Suprapubic skin (tissue), 4 donors: ENCODE data around the gene ATP11A. TPM values are rescaled to one million over a fixed set of nuclear protein-coding genes. Genes with fewer than 3 reads are reported as not detected.

Experiments
- DNase-seq, 2 donors: peaks; one replicate each; pipeline ENCODE4 v3.0.0-alpha.2; 2019; ENCODE audit warnings: low spot score in 2 of 2
- H3K27ac ChIP-seq: fragments of 200-600 bp; sonication (generic); one replicate; pipeline ENCODE4 v1.5.1; 2019
- H3K27me3 ChIP-seq: fragments of 200-600 bp; sonication (generic); one replicate; pipeline ENCODE4 v1.5.1; 2019
- H3K36me3 ChIP-seq: fragments of 200-600 bp; sonication (generic); one replicate; pipeline ENCODE4 v1.5.1; 2019
- H3K4me1 ChIP-seq: fragments of 200-600 bp; sonication (generic); one replicate; pipeline ENCODE4 v1.5.1; 2019
- H3K4me3 ChIP-seq: fragments of 200-600 bp; sonication (generic); one replicate; pipeline ENCODE4 v1.5.1; 2019; ENCODE audit warnings: mild to moderate bottlenecking
- H3K9me3 ChIP-seq: fragments of 200-600 bp; sonication (generic); one replicate; pipeline ENCODE4 v1.5.1; 2019
- CTCF ChIP-seq, 2 donors: fragments of 200-600 bp in 1 of 2; fragments of 450-650 bp in 1 of 2; sonication (generic) in 1 of 2; IDR thresholded peaks; one replicate each; pipeline ENCODE4 v1.5.1; 2016 to 2019; ENCODE audit warnings: antibody characterized with exemption in 2 of 2, mild to moderate bottlenecking in 1 of 2, moderate library complexity in 1 of 2
- EP300 ChIP-seq: sonication (generic); formaldehyde crosslinking; IDR thresholded peaks from one replicate; pipeline ENCODE4 v1.6.1; 2017; ENCODE audit warnings: antibody characterized with exemption
- POLR2A ChIP-seq, 2 donors: fragments of 450-650 bp; IDR thresholded peaks; one replicate each; pipeline ENCODE4 v1.6.1; 2017; ENCODE audit warnings: antibody characterized with exemption in 2 of 2, mild to moderate bottlenecking in 2 of 2, moderate library complexity in 2 of 2
- POLR2AphosphoS5 ChIP-seq, 3 donors: sonication (generic); formaldehyde crosslinking; IDR thresholded peaks; one replicate each; pipeline ENCODE4 v1.6.1; 2017; ENCODE audit warnings: antibody characterized with exemption in 3 of 3
- WGBS: methylation state at CpG from one replicate; pipeline ENCODE4 v1.1.5; 2018; 5-methylcytosine and 5-hydroxymethylcytosine counted together
- total RNA-seq, 4 donors: library from RNA; depleted of rRNA; stranded (reverse); fragments of >200 nt; gene quantifications; one replicate each; pipeline ENCODE4 v1.1.0, GENCODE V29; 2016

The ATP11A gene
- total RNA-seq, 4 donors from 2014 or later: 22.8 to 51.0 (median 39.8) TPM

GRCh38 chr13:112790735-112791641 is 101.2 kb downstream of the ATP11A start:
- peak; percentile 42 to 65 for DNase-seq
- 88% methylated on average over 12 of the region's 18 CpGs for WGBS
- TF ChIP-seq POLR2A (IDR thresholded peaks at IDR 0.05) (no peak), POLR2AphosphoS5 (IDR thresholded peaks at IDR 0.05) (no peak), EP300 (no peak), CTCF (IDR thresholded peaks at IDR 0.05) (no peak)
- H3K9me3 ChIP-seq: no peaks in the 10 kb centered on the region
- H3K27me3 ChIP-seq: no peaks in the 10 kb centered on the region
- H3K36me3 ChIP-seq: peaks cover 28% of the 10 kb centered on the region
- H3K4me3 ChIP-seq: no peak overlapping the region
- H3K27ac ChIP-seq: no peak overlapping the region
- no peaks in the 10 kb centered on the region for H3K4me1 ChIP-seq

GRCh38 chr13:112791663-112792440 is 102.0 kb downstream of the ATP11A start:
- Histone ChIP-seq H3K4me3 (no peak overlapping the region), H3K27me3 (no peaks in the 10 kb centered on the region), H3K9me3 (no peaks in the 10 kb centered on the region), H3K36me3 (peaks cover 23% of the 10 kb centered on the region), H3K4me1 (no peaks in the 10 kb centered on the region), H3K27ac (no peak overlapping the region)
- 82% methylated on average over 14 of the region's 20 CpGs for WGBS
- peak; percentile 39 to 62 for DNase-seq
- TF ChIP-seq CTCF (IDR thresholded peaks at IDR 0.05): no peak
- TF ChIP-seq POLR2AphosphoS5 (IDR thresholded peaks at IDR 0.05): no peak
- no peak for TF ChIP-seq EP300
- TF ChIP-seq POLR2A (IDR thresholded peaks at IDR 0.05): no peak

GRCh38 chr13:112792511-112792910 is 102.7 kb downstream of the ATP11A start:
- Histone ChIP-seq H3K27me3 (no peaks in the 10 kb centered on the region), H3K4me3 (no peak overlapping the region), H3K36me3 (peaks cover 22% of the 10 kb centered on the region), H3K9me3 (no peaks in the 10 kb centered on the region), H3K27ac (no peak overlapping the region), H3K4me1 (no peaks in the 10 kb centered on the region)
- TF ChIP-seq POLR2A (IDR thresholded peaks at IDR 0.05) (no peak), CTCF (IDR thresholded peaks at IDR 0.05) (no peak), EP300 (no peak), POLR2AphosphoS5 (IDR thresholded peaks at IDR 0.05) (no peak)
- DNase-seq: peak; percentile 7 to 32
- 75% methylated on average over 6 of the region's 6 CpGs for WGBS

- no peak overlapping the region for H3K4me3 ChIP-seq
- H3K4me1 ChIP-seq: no peaks in the 10 kb centered on the region
- WGBS: 95% methylated on average over 18 of the region's 26 CpGs
- no peaks in the 10 kb centered on the region for H3K27me3 ChIP-seq
- no peak overlapping the region for H3K27ac ChIP-seq
- H3K9me3 ChIP-seq: no peaks in the 10 kb centered on the region
- H3K36me3 ChIP-seq: peaks cover 17% of the 10 kb centered on the region
- DNase-seq: peak; percentile 29 to 67
- TF ChIP-seq POLR2A (IDR thresholded peaks at IDR 0.05): no peak
- no peak for TF ChIP-seq POLR2AphosphoS5 (IDR thresholded peaks at IDR 0.05)
- TF ChIP-seq EP300: no peak
- TF ChIP-seq CTCF (IDR thresholded peaks at IDR 0.05): no peak
These were observed 104.0 kb downstream of the ATP11A start for GRCh38 chr13:112793545-112794445.
